Endometrium (tissue), 2 donors: ENCODE measurements around the gene P3H3.

Source experiments
- FAIRE-seq: peaks from 2 replicates; lab custom pipeline; 2012; peaks lifted over from hg19 to GRCh38; lab: Jason Lieb, UNC
- donor health status: control.
- donor health status: control.

The P3H3 gene, protein sequence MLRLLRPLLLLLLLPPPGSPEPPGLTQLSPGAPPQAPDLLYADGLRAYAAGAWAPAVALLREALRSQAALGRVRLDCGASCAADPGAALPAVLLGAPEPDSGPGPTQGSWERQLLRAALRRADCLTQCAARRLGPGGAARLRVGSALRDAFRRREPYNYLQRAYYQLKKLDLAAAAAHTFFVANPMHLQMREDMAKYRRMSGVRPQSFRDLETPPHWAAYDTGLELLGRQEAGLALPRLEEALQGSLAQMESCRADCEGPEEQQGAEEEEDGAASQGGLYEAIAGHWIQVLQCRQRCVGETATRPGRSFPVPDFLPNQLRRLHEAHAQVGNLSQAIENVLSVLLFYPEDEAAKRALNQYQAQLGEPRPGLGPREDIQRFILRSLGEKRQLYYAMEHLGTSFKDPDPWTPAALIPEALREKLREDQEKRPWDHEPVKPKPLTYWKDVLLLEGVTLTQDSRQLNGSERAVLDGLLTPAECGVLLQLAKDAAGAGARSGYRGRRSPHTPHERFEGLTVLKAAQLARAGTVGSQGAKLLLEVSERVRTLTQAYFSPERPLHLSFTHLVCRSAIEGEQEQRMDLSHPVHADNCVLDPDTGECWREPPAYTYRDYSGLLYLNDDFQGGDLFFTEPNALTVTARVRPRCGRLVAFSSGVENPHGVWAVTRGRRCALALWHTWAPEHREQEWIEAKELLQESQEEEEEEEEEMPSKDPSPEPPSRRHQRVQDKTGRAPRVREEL

GRCh38 chr12:6827982-6828780 is at the start of gene P3H3:
Gene P3H3 (plus strand): TSS chr12:6828407. CDS start chr12:6828441, 34 bp downstream.
- FAIRE-seq: no peak

- peak; percentile 61 for FAIRE-seq
These were observed 49.3 kb upstream of the P3H3 start for GRCh38 chr12:6778574-6779550.

- no peak for FAIRE-seq
These were observed 48.3 kb upstream of the P3H3 start for GRCh38 chr12:6779708-6780432.

GRCh38 chr12:6780573-6780972 is 47.6 kb upstream of the P3H3 start:
- no peak for FAIRE-seq

GRCh38 chr12:6782119-6782518 is 46.1 kb upstream of the P3H3 start:
- no peak for FAIRE-seq

DNA sequence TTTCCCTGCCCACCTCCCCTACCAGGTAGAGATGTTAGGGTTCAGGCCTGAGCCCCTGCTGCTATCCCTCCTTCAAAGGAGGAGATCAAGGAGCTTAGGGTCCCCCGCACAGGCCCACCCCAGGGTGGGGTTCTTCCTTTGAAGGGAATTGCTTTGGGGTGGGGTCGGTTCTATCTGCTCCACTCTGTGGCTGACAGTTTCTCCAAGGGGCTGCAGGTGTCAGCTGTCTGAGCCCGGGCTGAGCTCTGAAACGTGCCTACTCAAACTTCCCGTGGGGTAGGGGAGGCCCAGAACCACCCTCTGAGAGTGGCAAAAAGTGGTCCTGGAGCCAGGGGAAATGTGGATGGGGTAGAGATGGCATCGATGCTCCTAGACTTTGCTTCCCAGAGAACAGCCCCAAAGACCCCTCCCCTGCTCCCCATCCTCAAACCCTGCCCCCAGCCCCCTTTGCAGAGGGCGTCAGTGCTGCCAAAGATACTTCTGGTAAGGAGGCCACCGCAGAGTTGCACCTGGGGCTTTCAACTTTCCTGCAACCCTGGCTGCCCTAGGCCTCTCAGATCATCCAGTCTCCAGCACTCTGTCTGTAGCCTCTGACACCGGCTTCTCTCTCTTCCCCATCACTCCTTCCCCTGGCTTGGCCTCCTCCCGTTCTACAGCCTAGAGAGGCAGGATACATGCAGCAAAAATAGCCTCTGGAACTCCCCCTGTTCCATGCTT is 45.2 kb upstream of the P3H3 start:
- FAIRE-seq: no peak

DNA sequence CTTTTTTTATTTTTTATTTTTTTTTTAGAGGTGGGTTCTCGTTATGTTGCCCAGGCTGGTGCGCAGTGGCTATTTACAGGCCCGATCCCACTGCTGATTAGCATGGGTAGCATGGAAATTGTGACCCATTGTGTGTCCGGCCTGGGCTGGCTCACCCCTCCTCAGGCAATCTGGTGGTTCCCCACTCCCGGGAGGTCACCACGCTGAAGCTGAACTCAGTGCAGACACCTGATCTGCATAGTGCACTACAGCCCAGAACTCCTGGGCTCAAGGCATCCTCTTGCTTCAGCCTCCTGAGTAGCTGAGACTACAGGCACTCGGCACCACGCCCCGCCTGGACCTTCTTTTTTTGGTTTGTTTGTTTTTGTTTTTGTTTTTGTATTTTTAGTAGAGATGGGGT is 44.4 kb upstream of the P3H3 start:
- FAIRE-seq: no peak

DNA sequence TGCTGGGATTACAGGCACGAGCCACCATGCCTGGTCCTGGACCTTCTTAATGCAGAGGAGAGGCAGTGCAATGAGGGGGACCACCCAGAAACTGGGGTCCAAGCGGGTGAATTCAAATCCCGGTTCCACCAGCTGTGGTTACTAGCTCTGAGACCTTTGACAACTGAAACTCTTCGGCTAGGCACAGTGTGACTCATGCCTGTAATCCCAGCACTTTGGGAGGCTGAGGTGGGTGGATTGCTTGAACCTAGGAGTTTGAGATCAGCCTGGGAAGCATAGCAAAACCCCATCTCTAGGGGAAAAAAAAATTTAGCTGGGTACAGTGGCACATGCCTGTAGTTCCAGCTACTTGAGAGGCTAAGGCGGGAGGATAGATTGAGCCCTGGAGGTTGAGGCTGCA is 43.9 kb upstream of the P3H3 start:
- no peak for FAIRE-seq

DNA sequence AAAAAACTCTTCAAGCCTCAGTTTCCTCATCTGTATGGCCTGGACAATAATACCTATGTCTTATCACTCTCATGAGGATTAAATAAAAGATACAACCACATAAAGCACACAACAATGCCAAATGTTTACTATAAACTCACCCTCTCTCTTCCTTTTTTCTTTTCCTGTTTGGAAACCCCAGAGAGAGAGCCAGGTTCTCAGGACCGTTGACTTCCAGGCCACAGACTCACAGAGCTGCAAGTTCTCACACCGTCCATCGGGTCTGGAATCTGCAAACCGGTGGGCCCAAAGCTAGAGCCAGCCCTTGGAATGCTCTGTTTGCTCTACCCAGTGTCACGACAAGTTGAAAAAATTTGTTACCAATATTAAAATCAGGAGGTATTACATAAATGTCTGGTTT is 43.4 kb upstream of the P3H3 start:
- no peak for FAIRE-seq

DNA sequence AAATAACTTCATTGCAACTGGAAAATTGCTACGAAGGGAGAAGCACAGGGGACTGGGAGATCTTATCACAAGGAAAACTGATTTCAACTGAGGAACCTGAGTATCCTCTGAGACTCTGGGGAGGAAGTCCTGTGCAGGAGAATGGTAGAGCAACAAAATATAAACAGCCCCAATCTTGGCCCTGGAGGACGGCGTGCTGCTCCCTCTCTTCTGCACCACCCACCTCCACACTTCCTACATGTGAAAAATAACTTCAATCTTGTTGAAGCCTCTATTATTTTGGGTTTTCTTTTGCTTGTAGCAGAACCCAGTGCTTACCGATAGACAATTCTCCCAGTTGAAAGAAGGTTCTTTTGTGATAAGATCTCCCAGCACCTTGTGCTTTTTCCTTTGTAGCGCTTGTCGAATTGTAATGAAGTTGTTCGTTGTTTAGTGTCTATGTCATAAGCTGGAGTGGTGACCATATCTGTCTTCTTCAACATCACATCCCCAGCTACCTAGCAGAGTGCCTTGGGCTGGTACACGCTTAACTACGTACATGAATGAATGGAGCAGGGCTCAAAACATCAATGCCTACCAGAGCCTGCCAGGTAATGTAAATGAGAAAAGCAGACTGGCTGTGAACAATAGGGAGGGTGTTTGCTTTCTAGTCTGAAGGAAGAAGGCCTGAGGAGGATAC is 41.7 kb upstream of the P3H3 start:
- FAIRE-seq: no peak

DNA sequence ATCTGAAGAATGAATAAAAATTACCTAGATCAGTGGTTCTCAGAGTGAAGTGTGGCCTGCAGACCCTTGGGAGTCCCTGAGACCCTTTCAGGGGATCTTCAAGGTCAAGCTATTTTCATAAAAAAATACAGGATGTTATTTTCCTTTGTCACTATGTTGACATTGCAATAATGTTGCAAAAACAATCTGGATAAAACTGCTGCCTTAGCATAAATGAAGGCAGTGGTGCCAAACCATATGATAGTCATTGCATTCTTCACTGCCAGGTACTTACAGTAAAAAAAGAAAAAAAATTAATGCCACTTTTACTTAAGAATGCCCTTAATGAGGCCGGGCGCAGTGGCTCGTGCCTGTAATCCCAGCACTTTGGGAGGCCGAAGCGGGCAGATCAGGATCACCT is 40.9 kb upstream of the P3H3 start:
- FAIRE-seq: no peak

- FAIRE-seq: no peak
These were observed 39.0 kb upstream of the P3H3 start, which contains the start of gene CD4 for GRCh38 chr12:6788972-6789924. Gene CD4 (plus strand): TSS chr12:6789528. CDS start chr12:6800139, 10,611 bp downstream.

DNA sequence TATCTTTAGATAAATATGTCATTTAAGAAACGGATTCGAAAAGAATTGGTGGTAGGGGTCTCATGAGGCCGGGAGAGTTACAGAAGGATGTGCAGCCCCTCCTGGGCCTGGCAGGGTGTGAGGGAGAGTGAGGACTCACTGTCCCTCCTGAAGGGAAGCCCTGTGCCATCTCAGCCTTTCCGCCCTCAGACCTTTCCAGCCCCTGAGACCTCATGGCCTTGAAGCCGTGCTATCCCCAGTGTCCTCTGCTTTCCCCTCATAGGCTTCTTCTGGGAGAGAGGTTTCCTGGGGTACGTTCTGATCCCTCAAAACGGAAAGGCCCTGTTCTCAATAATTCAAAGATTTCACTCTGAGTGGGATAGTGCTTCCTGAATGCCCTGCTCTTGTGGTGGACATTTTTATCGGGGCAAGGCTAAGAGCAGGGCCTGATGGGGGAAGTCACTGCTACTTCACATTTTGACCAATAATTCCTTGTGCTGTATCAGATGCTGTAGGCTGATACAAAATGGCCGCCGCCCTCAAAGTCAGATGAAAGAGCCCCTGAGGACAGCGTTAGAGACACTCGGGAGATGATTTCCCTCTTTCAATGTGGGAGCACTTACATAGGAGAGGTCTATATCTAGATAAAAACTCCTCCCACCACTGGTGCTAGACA is 37.6 kb upstream of the P3H3 start:
- FAIRE-seq: no peak

DNA sequence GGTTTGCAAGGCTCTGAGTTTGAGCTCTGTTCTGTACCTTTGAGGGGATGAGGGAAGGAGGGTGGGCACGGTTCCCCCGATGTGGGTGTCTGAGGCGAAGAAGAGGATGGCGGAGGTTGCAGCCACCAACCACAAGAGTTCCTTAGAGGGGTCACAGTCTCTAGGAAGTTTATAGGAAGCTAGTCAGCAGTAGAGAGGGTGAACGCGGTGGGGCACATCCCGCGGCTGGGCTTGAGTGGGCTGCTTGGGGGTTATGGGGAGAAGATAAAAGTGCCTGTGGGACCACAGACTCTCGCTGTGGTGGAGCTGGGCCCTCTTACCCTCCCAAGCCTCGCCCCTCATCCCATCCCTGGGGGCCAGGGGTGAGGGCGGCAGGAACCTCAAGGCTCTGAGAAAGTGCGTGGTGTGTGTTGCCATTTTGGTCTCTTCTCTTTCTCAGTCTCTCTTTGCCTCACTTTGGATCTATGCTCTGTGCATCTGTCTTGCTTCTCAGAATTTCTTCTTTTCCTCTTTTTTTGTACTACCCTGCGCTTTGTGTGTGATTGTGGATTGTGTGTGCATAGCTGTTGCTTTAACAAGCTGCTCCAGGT is 36.2 kb upstream of the P3H3 start:
- no peak for FAIRE-seq

DNA sequence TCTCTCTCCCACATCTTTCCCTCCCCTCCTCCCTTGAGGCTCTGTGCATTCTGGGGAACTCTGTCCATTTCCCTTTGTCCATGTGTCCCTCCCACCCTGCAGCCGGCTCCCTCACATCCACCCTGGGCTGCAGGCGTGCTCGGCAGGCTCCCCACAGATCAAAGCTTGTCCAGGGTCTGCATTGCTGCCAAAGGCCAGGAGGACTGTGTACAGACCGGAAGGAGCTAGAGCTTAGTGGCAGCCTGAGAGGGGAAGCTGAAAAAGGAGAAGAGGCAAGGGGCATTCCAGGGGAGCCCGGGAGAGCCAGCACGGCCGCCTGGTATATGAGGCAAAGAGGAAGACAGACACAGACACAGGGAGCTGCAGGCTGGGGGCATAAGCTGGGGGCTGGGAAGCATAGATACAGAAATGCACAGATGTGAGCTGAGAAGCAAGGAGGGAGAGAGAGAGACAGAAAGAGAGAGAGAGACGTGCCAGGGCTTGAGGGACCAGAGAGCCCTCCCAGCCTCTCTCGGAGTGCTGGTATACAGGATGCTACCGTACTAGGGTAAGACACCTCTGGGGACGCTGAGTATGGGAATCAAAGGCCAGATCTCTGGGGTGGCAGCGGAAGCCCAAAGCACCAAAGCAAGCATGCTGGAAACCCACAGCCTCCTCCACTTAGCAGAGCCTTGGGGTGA is 35.5 kb upstream of the P3H3 start:
- FAIRE-seq: no peak

DNA sequence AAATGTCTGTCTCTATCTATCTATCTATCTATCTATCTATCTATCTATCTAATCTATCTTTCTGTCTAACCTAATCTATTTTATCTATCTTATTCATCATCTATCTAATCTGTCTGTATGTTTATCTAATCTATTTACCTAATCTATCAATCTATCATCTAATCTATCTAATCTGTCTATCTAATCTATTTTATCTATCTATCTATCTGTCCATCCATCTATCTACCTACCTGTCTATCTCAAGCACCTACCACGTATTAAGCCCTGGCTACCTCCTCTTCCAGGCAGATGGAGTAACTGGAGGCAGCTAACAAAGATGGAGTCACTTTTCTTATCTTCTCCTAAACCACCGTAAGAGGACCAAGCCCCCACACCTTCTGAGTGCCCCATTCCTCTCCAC is 33.1 kb upstream of the P3H3 start:
- FAIRE-seq: no peak

DNA sequence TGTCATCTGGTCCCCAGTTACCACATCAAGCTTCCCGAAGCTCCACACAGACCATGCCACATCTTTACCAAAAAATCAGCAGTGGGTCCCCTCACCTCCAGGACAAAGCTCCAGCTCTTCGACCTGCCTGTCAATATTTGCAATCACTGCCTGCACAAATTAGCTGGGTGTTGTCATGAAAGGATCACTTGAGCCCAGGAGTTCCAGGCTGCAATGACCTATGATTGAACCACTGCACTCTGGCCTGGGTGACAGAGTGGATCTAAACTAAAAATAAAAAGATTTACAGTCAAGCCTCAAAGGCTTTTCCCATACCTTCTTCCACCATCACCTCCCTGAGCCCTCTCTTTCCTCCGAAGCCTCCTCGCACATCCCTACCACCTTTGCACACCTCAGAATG is 31.6 kb upstream of the P3H3 start:
- FAIRE-seq: no peak
